KG1 (cell line): Measurements from ENCODE around the gene IFIT3.
"Not testable (repeated sequence)": the region's sequence is repeated elsewhere in the genome, so short reads cannot be mapped to it uniquely, and the experiment has no call there.

Experiments
- DNase-seq: peaks from one replicate; lab custom pipeline; 2025; lab: John Stamatoyannopoulos, UW

IFIT3 gene

GRCh38 chr10:89304446-89304845 is 23.4 kb upstream of the IFIT3 start:
- DNase-seq: no peak

GRCh38 chr10:89304925-89305324 is 22.9 kb upstream of the IFIT3 start:
- no peak for DNase-seq

GRCh38 chr10:89305766-89306433 is 21.9 kb upstream of the IFIT3 start:
- no peak for DNase-seq

- DNase-seq: no peak
These were observed 21.1 kb upstream of the IFIT3 start for GRCh38 chr10:89306434-89307268.

GRCh38 chr10:89307269-89307577 is 20.6 kb upstream of the IFIT3 start:
- DNase-seq: no peak

- no peak for DNase-seq
These were observed 19.5 kb upstream of the IFIT3 start for GRCh38 chr10:89308266-89308665.

GRCh38 chr10:89308736-89309135 is 19.1 kb upstream of the IFIT3 start:
- no peak for DNase-seq

GRCh38 chr10:89309156-89310055 is 18.4 kb upstream of the IFIT3 start:
- no peak for DNase-seq

GRCh38 chr10:89310056-89310893 is 17.5 kb upstream of the IFIT3 start:
- DNase-seq: no peak

GRCh38 chr10:89312973-89313372 is 14.8 kb upstream of the IFIT3 start:
- DNase-seq: no peak

- no peak for DNase-seq
These were observed 13.1 kb upstream of the IFIT3 start for GRCh38 chr10:89314676-89315075.

- DNase-seq: not testable (repeated sequence)
These were observed 9.8 kb upstream of the IFIT3 start for GRCh38 chr10:89318047-89318446.

- not testable (repeated sequence) for DNase-seq
These were observed 2.7 kb upstream of the IFIT3 start for GRCh38 chr10:89325081-89325480.

- DNase-seq: not testable (repeated sequence)
These were observed 1.9 kb upstream of the IFIT3 start for GRCh38 chr10:89325856-89326255.

GRCh38 chr10:89329151-89329550 is 1.4 kb downstream of the IFIT3 start:
- no peak for DNase-seq

- DNase-seq: not testable (repeated sequence)
These were observed 2.2 kb downstream of the IFIT3 start for GRCh38 chr10:89330014-89330413.

GRCh38 chr10:89330537-89331212 is 2.9 kb downstream of the IFIT3 start:
- no peak for DNase-seq

- not testable (repeated sequence) for DNase-seq
These were observed 3.8 kb downstream of the IFIT3 start for GRCh38 chr10:89331487-89332122.

GRCh38 chr10:89332123-89332633 is 4.4 kb downstream of the IFIT3 start:
- no peak for DNase-seq

- DNase-seq: no peak
These were observed 7.4 kb downstream of the IFIT3 start for GRCh38 chr10:89335226-89335625.
